Endothelial cell of umbilical vein (primary cell): Measurements from ENCODE around the gene MRPL32. TPM values are rescaled to one million over a fixed set of nuclear protein-coding genes. Genes with fewer than 3 reads are reported as not detected.

Experiments used
- BruUV-seq: library from RNA; stranded (reverse); fragments of 400-500 nt; replicated peaks from 2 replicates; lab custom pipeline; 2021; lab: Mats Ljungman, UMichigan
- CTCF ChIA-PET: fragments of 300-600, 350-600 bp; sonication (Branson Sonifier 250); formaldehyde crosslinking; loops from one replicate; lab custom pipeline; 2021; ENCODE audit warnings: antibody characterized with exemption, inconsistent platforms; lab: Charles Lee
- POLR2A ChIA-PET: fragments of 300-600, 350-600 bp; sonication (Branson Sonifier 250); formaldehyde crosslinking; loops from one replicate; lab custom pipeline; 2021; ENCODE audit warnings: antibody characterized with exemption, inconsistent platforms; lab: Charles Lee
- DNase-seq: peaks from one replicate; pipeline ENCODE4 v3.0.0-alpha.2; 2011; ENCODE audit warnings: low read depth, low spot score
- FAIRE-seq: peaks from 2 replicates; lab custom pipeline; 2011; peaks lifted over from hg19 to GRCh38; lab: Jason Lieb, UNC
- H2AFZ ChIP-seq: 2 replicates; pipeline ENCODE4 v1.6.0; 2012; ENCODE audit warnings: low read depth, low read length, control low read depth, inconsistent platforms
- H3K27ac ChIP-seq: 2 replicates; pipeline ENCODE4 v1.5.1; 2011; ENCODE audit warnings: low read depth, mild to moderate bottlenecking, control low read depth, low read length, moderate library complexity; ENCODE audit not compliant: insufficient read depth
- H3K27me3 ChIP-seq, 2 experiments: 2 replicates each; pipeline versions ENCODE4 v1.6.0 to v1.6.1; 2011; ENCODE audit warnings: low read length in 2 of 2, mixed read lengths in 1 of 2; ENCODE audit not compliant: control insufficient read depth in 2 of 2, insufficient read depth in 2 of 2
- H3K36me3 ChIP-seq, 2 experiments: 2 replicates in 1 of 2; 3 replicates in 1 of 2; pipeline ENCODE4 v1.5.1; 2011; ENCODE audit warnings: low read length in 2 of 2, mild to moderate bottlenecking in 1 of 2, moderate library complexity in 1 of 2; ENCODE audit not compliant: control insufficient read depth in 2 of 2, insufficient read depth in 2 of 2; ENCODE audit errors: extremely low read depth in 1 of 2
- H3K4me1 ChIP-seq: 3 replicates; pipeline ENCODE4 v1.5.1; 2011; ENCODE audit warnings: mild to moderate bottlenecking, low read length; ENCODE audit not compliant: control insufficient read depth, insufficient read depth; ENCODE audit errors: extremely low read depth
- H3K4me2 ChIP-seq: 2 replicates; pipeline ENCODE4 v1.6.1; 2011; ENCODE audit warnings: low read length, control low read depth, mixed read lengths; ENCODE audit not compliant: insufficient read depth
- H3K4me3 ChIP-seq, 3 experiments: fragments of 200-600 bp in 1 of 3; sonication (generic), shearing (Covaris generic) in 1 of 3; replicated peaks in 1 of 3; 2 replicates each; pipeline ENCODE4 v1.5.1; 2011 to 2016; ENCODE audit warnings: control low read depth in 3 of 3, low read length in 3 of 3, mild to moderate bottlenecking in 2 of 3, inconsistent platforms in 1 of 3, low read depth in 1 of 3, moderate library complexity in 1 of 3; ENCODE audit not compliant: insufficient read depth in 1 of 3
- H3K79me2 ChIP-seq: 2 replicates; pipeline ENCODE4 v1.6.0; 2012; ENCODE audit warnings: low read length, inconsistent platforms; ENCODE audit not compliant: control insufficient read depth, insufficient read depth
- H3K9ac ChIP-seq: replicated peaks from 2 replicates; pipeline ENCODE3; 2011; ENCODE audit warnings: low read length, control low read depth; ENCODE audit not compliant: insufficient read depth; ENCODE audit errors: extremely low read depth
- H3K9me1 ChIP-seq: replicated peaks from 3 replicates; pipeline ENCODE4 v1.6.0; 2011; ENCODE audit warnings: mild to moderate bottlenecking, low read length; ENCODE audit not compliant: control insufficient read depth, insufficient read depth; ENCODE audit errors: extremely low read depth
- H3K9me3 ChIP-seq: replicated peaks from 2 replicates; pipeline ENCODE4 v1.5.1; 2012; ENCODE audit warnings: low read length, inconsistent platforms; ENCODE audit not compliant: control insufficient read depth, insufficient read depth
- H4K20me1 ChIP-seq: replicated peaks from 2 replicates; pipeline ENCODE3; 2011; ENCODE audit warnings: mild to moderate bottlenecking, low read length; ENCODE audit not compliant: control insufficient read depth, insufficient read depth; ENCODE audit errors: extremely low read depth
- FOS ChIP-seq: IDR thresholded peaks from 2 replicates; pipeline ENCODE4 v1.6.1; 2011; ENCODE audit warnings: mild to moderate bottlenecking, low read length, moderate library complexity, borderline replicate concordance; ENCODE audit not compliant: insufficient read depth
- JUN ChIP-seq: IDR thresholded peaks from 2 replicates; pipeline ENCODE4 v1.6.1; 2011; ENCODE audit warnings: borderline replicate concordance, low read depth; ENCODE audit not compliant: insufficient read length, insufficient read depth
- MYC ChIP-seq: IDR thresholded peaks from one replicate; pipeline ENCODE4 v1.6.1; 2011; ENCODE audit warnings: mild to moderate bottlenecking, low read depth, low read length
- POLR2A ChIP-seq: IDR thresholded peaks from 2 replicates; pipeline ENCODE4 v1.6.1; 2012; ENCODE audit warnings: low read depth, mild to moderate bottlenecking, control low read depth, low read length
- POLR2AphosphoS5 ChIP-seq: IDR thresholded peaks from 2 replicates; pipeline ENCODE4 v1.6.1; 2012; ENCODE audit warnings: low read depth, mild to moderate bottlenecking, control low read depth, low read length, moderate library complexity; ENCODE audit not compliant: insufficient read depth
- dilution Hi-C: fragments of 300-500 bp; cut with MboI; formaldehyde crosslinking; loops from one replicate; pipeline ENCODE4 v1.15.0; 2019; ENCODE audit warnings: low sequenced_read_pairs; ENCODE audit not compliant: extremely low pct_ligation_motif_present
- intact Hi-C: fragments of 100-400 bp; cut with micrococcal nuclease; formaldehyde crosslinking; loops from one replicate; pipeline ENCODE4 v1.10.0; 2022
- polyA plus RNA-seq, 4 experiments: library from polyadenylated mRNA; depleted of rRNA in 3 of 4; stranded (reverse) in 3 of 4; unstranded in 1 of 4; fragments of >200 nt; gene quantifications; 2 replicates each; pipeline versions ENCODE4 v1.2.1 to v1.2.3, GENCODE V29; 2011 to 2012; ENCODE audit warnings: missing spikeins in 1 of 4
- total RNA-seq: library from RNA; stranded (reverse); gene quantifications from 2 replicates; pipeline ENCODE4 v1.2.3, GENCODE V29; 2021
- TF ChIP-seq, protein P1 (sequence below), 2 donors: IDR thresholded peaks; 1 replicate in 1 of 2; 2 replicates in 1 of 2; pipeline ENCODE4 v1.5.1; 2011; ENCODE audit warnings: low read length in 2 of 2, mild to moderate bottlenecking in 2 of 2, moderate library complexity in 2 of 2, control low read depth in 1 of 2, inconsistent platforms in 1 of 2, low read depth in 1 of 2; ENCODE audit not compliant: insufficient read depth in 1 of 2; ENCODE audit errors: extremely low read depth in 1 of 2
- TF ChIP-seq, protein P2 (sequence below): IDR thresholded peaks from 2 replicates; pipeline ENCODE4 v1.6.1; 2011; ENCODE audit not compliant: insufficient read depth, insufficient read length

The MRPL32 gene
- total and polyA plus RNA-seq, 2 donors (not counting 3 experiments of a cell fraction or from before 2014, with no cell fraction given) = 39.9 to 62.2 TPM

DNA sequence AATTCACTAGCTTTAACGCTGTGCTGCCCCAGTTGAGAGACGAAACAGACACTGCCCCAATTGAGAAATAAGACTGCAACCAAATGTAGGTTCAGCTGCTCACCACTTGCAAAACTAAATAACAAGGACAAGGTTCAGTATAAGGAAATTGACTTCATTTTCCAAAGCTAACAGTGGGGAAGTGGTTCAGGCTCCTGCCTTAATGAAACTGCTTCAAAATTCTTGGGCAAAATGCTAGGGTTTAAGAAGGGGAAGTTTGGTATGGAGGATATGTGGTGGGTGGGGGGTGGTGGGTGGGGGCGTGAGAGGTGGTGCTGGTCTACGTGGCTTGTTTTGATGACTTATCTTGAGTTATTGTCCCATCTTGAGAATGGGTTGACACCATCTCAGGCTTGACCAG lies 21.8 kb downstream of the MRPL32 start:
- Histone ChIP-seq H3K27ac (no peak overlapping the region), H2AFZ (no peak overlapping the region), H4K20me1 (no peaks in the 10 kb centered on the region), H3K27me3 (no peaks in the 10 kb centered on the region), H3K4me2 (no peak overlapping the region), H3K9ac (no peak overlapping the region), H3K79me2 (no peaks in the 10 kb centered on the region), H3K9me3 (no peaks in the 10 kb centered on the region), H3K36me3 (no peaks in the 10 kb centered on the region), H3K4me1 (no peaks in the 10 kb centered on the region), H3K4me3 (no peak overlapping the region), H3K9me1 (no peaks in the 10 kb centered on the region)
- no TSS peak for BruUV-seq
- dilution Hi-C loops = no loop called here
- FAIRE-seq = no peak
- TF ChIP-seq POLR2AphosphoS5 (no peak), JUN (no peak), POLR2A (no peak), FOS (no peak), MYC (no peak)
- TF ChIP-seq, protein P1, sequence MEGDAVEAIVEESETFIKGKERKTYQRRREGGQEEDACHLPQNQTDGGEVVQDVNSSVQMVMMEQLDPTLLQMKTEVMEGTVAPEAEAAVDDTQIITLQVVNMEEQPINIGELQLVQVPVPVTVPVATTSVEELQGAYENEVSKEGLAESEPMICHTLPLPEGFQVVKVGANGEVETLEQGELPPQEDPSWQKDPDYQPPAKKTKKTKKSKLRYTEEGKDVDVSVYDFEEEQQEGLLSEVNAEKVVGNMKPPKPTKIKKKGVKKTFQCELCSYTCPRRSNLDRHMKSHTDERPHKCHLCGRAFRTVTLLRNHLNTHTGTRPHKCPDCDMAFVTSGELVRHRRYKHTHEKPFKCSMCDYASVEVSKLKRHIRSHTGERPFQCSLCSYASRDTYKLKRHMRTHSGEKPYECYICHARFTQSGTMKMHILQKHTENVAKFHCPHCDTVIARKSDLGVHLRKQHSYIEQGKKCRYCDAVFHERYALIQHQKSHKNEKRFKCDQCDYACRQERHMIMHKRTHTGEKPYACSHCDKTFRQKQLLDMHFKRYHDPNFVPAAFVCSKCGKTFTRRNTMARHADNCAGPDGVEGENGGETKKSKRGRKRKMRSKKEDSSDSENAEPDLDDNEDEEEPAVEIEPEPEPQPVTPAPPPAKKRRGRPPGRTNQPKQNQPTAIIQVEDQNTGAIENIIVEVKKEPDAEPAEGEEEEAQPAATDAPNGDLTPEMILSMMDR (IDR thresholded peaks at IDR 0.05; ENCODE audit: extremely low read depth in 1 of 2, insufficient read depth in 1 of 2, low read depth in 1 of 2, low read length in 2 of 2) = no peak
- TF ChIP-seq, protein P2, sequence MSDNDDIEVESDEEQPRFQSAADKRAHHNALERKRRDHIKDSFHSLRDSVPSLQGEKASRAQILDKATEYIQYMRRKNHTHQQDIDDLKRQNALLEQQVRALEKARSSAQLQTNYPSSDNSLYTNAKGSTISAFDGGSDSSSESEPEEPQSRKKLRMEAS = no peak
- CTCF ChIA-PET = interaction anchor here (2.1 kb wide), 1 partner anchor 13 kb away, joined by 6 read pairs; no protein-coding TSS in a partner anchor
- intact Hi-C loops = no loop called here
- no peak for DNase-seq
- POLR2A ChIA-PET = no interaction called here
